ENCODE data around the gene FAM83D. TPM values are rescaled to one million over a fixed set of nuclear protein-coding genes. Genes with fewer than 3 reads are reported as not detected.

Gene FAM83D
- total RNA-seq, 1 donor from 2014 or later = 0.53 TPM

GRCh38 chr20:38937978-38938473, 11.8 kb downstream of the FAM83D start:
- TF ChIP-seq, protein P1, sequence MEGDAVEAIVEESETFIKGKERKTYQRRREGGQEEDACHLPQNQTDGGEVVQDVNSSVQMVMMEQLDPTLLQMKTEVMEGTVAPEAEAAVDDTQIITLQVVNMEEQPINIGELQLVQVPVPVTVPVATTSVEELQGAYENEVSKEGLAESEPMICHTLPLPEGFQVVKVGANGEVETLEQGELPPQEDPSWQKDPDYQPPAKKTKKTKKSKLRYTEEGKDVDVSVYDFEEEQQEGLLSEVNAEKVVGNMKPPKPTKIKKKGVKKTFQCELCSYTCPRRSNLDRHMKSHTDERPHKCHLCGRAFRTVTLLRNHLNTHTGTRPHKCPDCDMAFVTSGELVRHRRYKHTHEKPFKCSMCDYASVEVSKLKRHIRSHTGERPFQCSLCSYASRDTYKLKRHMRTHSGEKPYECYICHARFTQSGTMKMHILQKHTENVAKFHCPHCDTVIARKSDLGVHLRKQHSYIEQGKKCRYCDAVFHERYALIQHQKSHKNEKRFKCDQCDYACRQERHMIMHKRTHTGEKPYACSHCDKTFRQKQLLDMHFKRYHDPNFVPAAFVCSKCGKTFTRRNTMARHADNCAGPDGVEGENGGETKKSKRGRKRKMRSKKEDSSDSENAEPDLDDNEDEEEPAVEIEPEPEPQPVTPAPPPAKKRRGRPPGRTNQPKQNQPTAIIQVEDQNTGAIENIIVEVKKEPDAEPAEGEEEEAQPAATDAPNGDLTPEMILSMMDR (IDR thresholded peaks at IDR 0.05) = no peak
- Histone ChIP-seq H3K9me3 (no peaks in the 10 kb centered on the region), H3K4me1 (no peaks in the 10 kb centered on the region), H3K36me3 (no peaks in the 10 kb centered on the region), H3K27ac (no peak overlapping the region), H3K4me3 (no peak overlapping the region), H3K27me3 (no peaks in the 10 kb centered on the region)
- DNase-seq (ENCODE audit: low spot score in 2 of 2) = no peak
- intact Hi-C loops (cut with DNase I) = no loop called here

- no peaks in the 10 kb centered on the region for H3K36me3 ChIP-seq
- H3K27me3 ChIP-seq = no peaks in the 10 kb centered on the region
- TF ChIP-seq, protein P1 (IDR thresholded peaks at IDR 0.05) = no peak
- H3K4me3 ChIP-seq = no peak overlapping the region
- no peak overlapping the region for H3K27ac ChIP-seq
- no peaks in the 10 kb centered on the region for H3K4me1 ChIP-seq
- intact Hi-C loops (cut with DNase I) = no loop called here
- H3K9me3 ChIP-seq = no peaks in the 10 kb centered on the region
- no peak for DNase-seq (ENCODE audit: low spot score in 2 of 2)
Observed at GRCh38 chr20:38939686-38940085, 13.5 kb downstream of the FAM83D start.

DNA sequence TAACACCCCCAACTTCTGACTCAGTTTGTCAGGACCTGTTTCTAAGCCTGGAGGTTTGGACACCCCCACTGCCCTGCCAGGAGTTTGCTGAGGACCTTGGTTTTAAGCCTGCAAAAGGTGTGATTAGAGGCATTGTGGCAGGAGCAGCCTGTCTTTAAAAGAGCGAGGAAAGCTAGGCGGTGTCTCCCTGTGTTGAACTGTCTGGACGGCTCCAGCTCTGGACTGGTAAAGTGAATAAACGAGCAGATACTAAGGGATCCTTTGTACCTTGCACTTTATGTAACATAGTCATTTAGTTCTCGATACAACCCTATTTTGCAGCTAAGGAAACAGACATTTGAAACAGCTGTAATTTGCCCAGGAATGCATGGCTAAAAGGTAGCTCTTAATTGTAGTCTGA, 14.4 kb downstream of the FAM83D start:
- no peak overlapping the region for H3K27ac ChIP-seq
- TF ChIP-seq, protein P1 (IDR thresholded peaks at IDR 0.05) = no peak
- intact Hi-C loops (cut with DNase I) = no loop called here
- H3K36me3 ChIP-seq = no peaks in the 10 kb centered on the region
- H3K4me1 ChIP-seq = no peaks in the 10 kb centered on the region
- no peaks in the 10 kb centered on the region for H3K27me3 ChIP-seq
- H3K4me3 ChIP-seq = no peak overlapping the region
- no peak for DNase-seq (ENCODE audit: low spot score in 2 of 2)
- H3K9me3 ChIP-seq = no peaks in the 10 kb centered on the region

DNA sequence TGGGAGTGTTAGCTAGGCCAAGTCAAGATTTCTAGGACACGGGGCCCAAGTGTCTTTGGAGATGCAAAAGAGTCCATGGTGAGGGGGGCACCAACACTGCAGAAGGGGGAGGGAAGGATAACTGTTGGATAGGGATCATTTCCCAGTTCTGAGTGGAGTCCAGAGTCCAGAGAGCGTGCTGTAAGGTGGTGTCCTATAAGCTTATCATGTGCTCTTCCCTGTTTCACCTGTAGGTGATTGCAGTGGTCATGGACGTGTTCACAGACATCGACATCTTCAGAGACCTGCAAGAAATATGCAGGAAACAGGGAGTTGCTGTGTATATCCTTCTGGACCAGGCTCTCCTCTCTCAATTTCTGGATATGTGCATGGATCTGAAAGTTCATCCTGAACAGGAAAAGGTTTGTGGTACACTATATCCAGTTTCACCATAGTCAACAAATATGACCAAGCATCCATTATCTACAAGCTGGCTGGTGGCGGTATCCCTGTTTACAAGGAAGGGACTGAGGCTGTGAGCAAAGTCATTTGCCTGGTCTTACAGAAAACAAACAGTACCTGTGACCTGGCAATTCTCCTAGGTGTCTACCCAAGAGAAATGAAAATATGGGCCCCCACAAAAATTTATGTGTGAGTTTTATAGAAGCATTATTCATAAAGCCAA, 15.6 kb downstream of the FAM83D start:
- TF ChIP-seq, protein P1 (IDR thresholded peaks at IDR 0.05) = no peak
- H3K4me3 ChIP-seq = no peak overlapping the region
- DNase-seq (ENCODE audit: low spot score in 2 of 2) = no peak
- intact Hi-C loops (cut with DNase I) = no loop called here
- no peaks in the 10 kb centered on the region for H3K36me3 ChIP-seq
- no peaks in the 10 kb centered on the region for H3K27me3 ChIP-seq
- no peaks in the 10 kb centered on the region for H3K4me1 ChIP-seq
- H3K9me3 ChIP-seq = no peaks in the 10 kb centered on the region
- H3K27ac ChIP-seq = no peak overlapping the region

DNA sequence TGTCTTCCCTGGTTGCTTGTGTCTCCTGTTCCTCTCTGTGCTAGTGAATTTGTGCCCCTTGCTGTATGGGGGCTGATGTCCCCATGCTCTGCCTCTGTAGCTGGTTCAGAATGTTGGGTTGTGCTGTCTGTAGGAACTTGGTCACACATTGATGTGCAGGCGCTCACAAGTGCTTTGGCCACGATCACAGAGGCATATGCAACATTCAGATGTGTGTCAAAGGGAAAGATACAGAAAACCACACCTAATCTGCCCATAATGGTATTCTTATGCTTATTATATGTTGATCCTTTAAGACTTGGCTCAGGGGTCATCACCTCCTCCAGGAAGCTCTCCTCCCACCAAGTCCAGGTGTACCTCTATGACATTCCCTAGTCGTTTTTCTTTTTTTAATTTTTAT, 18.8 kb downstream of the FAM83D start:
- no peaks in the 10 kb centered on the region for H3K9me3 ChIP-seq
- no peaks in the 10 kb centered on the region for H3K4me1 ChIP-seq
- intact Hi-C loops (cut with DNase I) = no loop called here
- no peak for DNase-seq (ENCODE audit: low spot score in 2 of 2)
- no peaks in the 10 kb centered on the region for H3K27me3 ChIP-seq
- H3K4me3 ChIP-seq = no peak overlapping the region
- no peaks in the 10 kb centered on the region for H3K36me3 ChIP-seq
- TF ChIP-seq, protein P1 (IDR thresholded peaks at IDR 0.05) = no peak
- no peak overlapping the region for H3K27ac ChIP-seq

Data from ascending aorta (tissue), 2 donors.